Spleen (tissue), 7 donors: ENCODE data around the gene DIAPH1.

Experiments used
- POLR2A ChIP-seq, 3 donors: fragments of 450-650 bp; IDR thresholded peaks; one replicate each; pipeline ENCODE4 v1.5.1; 2017; ENCODE audit warnings: antibody characterized with exemption in 3 of 3, mild to moderate bottlenecking in 1 of 3
- TF ChIP-seq, protein P1 (sequence below), 11 experiments: fragments of 200-600 bp in 7 of 11; fragments of 450-650 bp in 4 of 11; sonication (generic) in 4 of 11; IDR thresholded peaks in 8 of 11; conservative IDR thresholded peaks in 3 of 11; 1 replicate in 7 of 11; 2 replicates in 4 of 11; pipeline versions ENCODE4 v1.4.0 to v1.8.0; 2016 to 2021; ENCODE audit warnings: antibody characterized with exemption in 11 of 11, inconsistent platforms in 4 of 11, mild to moderate bottlenecking in 1 of 11
- donor health status: DM: no; HTN: no; CAD: no; lungs with moderate emphysema.
- donor health status: DM: no; HTN: no; CAD: no.
- donor health status: DM: no; HTN: no; CAD: no.

GRCh38 chr5:141654298-141654697, 35.5 kb upstream of the DIAPH1 start:
- TF ChIP-seq, protein P1, sequence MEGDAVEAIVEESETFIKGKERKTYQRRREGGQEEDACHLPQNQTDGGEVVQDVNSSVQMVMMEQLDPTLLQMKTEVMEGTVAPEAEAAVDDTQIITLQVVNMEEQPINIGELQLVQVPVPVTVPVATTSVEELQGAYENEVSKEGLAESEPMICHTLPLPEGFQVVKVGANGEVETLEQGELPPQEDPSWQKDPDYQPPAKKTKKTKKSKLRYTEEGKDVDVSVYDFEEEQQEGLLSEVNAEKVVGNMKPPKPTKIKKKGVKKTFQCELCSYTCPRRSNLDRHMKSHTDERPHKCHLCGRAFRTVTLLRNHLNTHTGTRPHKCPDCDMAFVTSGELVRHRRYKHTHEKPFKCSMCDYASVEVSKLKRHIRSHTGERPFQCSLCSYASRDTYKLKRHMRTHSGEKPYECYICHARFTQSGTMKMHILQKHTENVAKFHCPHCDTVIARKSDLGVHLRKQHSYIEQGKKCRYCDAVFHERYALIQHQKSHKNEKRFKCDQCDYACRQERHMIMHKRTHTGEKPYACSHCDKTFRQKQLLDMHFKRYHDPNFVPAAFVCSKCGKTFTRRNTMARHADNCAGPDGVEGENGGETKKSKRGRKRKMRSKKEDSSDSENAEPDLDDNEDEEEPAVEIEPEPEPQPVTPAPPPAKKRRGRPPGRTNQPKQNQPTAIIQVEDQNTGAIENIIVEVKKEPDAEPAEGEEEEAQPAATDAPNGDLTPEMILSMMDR (IDR thresholded peaks at IDR 0.05 in 8 of 11, conservative IDR thresholded peaks at IDR 0.05 in 3 of 11), result no peak
- TF ChIP-seq POLR2A (IDR thresholded peaks at IDR 0.05), result no peak
